A673 (cell line): ENCODE results near the gene IPO5. TPM values are rescaled to one million over a fixed set of nuclear protein-coding genes. Genes with fewer than 3 reads are reported as not detected.

Experiments
- BruUV-seq: library from RNA; stranded (reverse); fragments of 400-500 nt; replicated peaks from 2 replicates; lab custom pipeline; 2021; lab: Mats Ljungman, UMichigan
- CTCF ChIA-PET: fragments of 300-600 bp; sonication (Branson Sonifier 250); formaldehyde crosslinking; loops from one replicate; lab custom pipeline; 2022; ENCODE audit warnings: antibody characterized with exemption; lab: Charles Lee
- POLR2A ChIA-PET: fragments of 300-600 bp; sonication (Branson Sonifier 250); formaldehyde crosslinking; loops from one replicate; lab custom pipeline; 2022; ENCODE audit warnings: antibody characterized with exemption; ENCODE audit not compliant: low non-redundant PET; lab: Charles Lee
- DNase-seq: peaks from one replicate; pipeline ENCODE4 v3.0.0-alpha.2; 2015; ENCODE audit warnings: low spot score
- H3K27ac ChIP-seq: fragments of 200-600 bp; sonication (generic); 2 replicates; pipeline ENCODE4 v1.5.1; 2016; ENCODE audit warnings: mixed run types, low read depth, mild to moderate bottlenecking, mixed read lengths, antibody characterized with exemption, low read length; ENCODE audit not compliant: poor library complexity, severe bottlenecking
- H3K27me3 ChIP-seq: fragments of 200-600 bp; sonication (generic); replicated peaks from 2 replicates; pipeline ENCODE4 v1.6.1; 2017; ENCODE audit warnings: mixed run types, low read depth, mild to moderate bottlenecking, mixed read lengths, antibody characterized with exemption, low read length; ENCODE audit not compliant: insufficient read depth, poor library complexity
- H3K36me3 ChIP-seq: fragments of 200-600 bp; sonication (generic); 2 replicates; pipeline ENCODE4 v1.6.1; 2016; ENCODE audit warnings: mixed run types, mild to moderate bottlenecking, mixed read lengths, antibody characterized with exemption, low read length; ENCODE audit not compliant: insufficient read depth, poor library complexity, severe bottlenecking
- H3K4me1 ChIP-seq: fragments of 200-600 bp; sonication (generic); 2 replicates; pipeline ENCODE4 v1.6.1; 2017; ENCODE audit warnings: mixed run types, mild to moderate bottlenecking, mixed read lengths, antibody characterized with exemption, low read length; ENCODE audit not compliant: insufficient read depth, poor library complexity, severe bottlenecking
- H3K4me3 ChIP-seq: fragments of 200-600 bp; sonication (generic); 2 replicates; pipeline ENCODE4 v1.5.1; 2016; ENCODE audit warnings: low read depth, mixed run types, mild to moderate bottlenecking, mixed read lengths, low read length; ENCODE audit not compliant: poor library complexity, severe bottlenecking
- H3K9me3 ChIP-seq: fragments of 200-600 bp; sonication (generic); 2 replicates; pipeline ENCODE4 v1.6.1; 2016; ENCODE audit warnings: mixed run types, low read depth, mild to moderate bottlenecking, mixed read lengths, antibody characterized with exemption, low read length; ENCODE audit not compliant: poor library complexity, severe bottlenecking
- EZH2 ChIP-seq: fragments of 200-600 bp; sonication (generic); IDR thresholded peaks from 2 replicates; pipeline ENCODE4 v1.6.1; 2017; ENCODE audit warnings: borderline replicate concordance, low read depth, mild to moderate bottlenecking, mixed read lengths, antibody characterized with exemption, low read length; ENCODE audit not compliant: poor library complexity, severe bottlenecking
- intact Hi-C: fragments of 100-400 bp; cut with micrococcal nuclease; formaldehyde crosslinking; loops from one replicate; pipeline ENCODE4 v1.10.0; 2022; ENCODE audit not compliant: unreplicated experiment
- total RNA-seq: library from RNA; stranded (reverse); gene quantifications from 2 replicates; pipeline ENCODE4 v1.2.3, GENCODE V29; 2021
- TF ChIP-seq, protein P1 (sequence below): fragments of 300-800, 200-600 bp; sonication (generic); conservative IDR thresholded peaks from 2 replicates; pipeline ENCODE4 v1.5.1; 2017; ENCODE audit warnings: low read depth, mild to moderate bottlenecking, antibody characterized with exemption, low read length, moderate library complexity, mixed read lengths

IPO5 gene
- total RNA-seq, 1 experiment from 2014 or later: 573 TPM

DNA sequence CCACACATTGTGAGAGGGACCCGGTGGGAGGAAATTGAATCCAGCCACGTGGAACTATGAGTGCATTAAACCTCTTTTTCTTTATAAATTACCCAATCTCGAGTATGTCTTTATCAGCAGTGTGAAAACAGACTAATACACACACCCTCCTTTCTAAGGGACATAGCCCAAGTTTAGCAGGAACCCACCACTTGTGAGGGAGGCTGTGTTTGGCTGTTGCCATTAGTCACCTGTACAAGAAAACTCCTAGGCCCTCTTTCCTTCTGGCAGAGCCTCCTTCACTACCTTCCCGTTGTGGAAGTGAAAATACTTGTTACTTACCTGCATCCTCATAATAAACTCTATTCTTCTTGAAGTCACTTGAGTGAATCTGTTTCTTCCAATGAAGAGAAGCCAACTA lies 113.2 kb downstream of the IPO5 start:
- CTCF ChIA-PET: no interaction called here
- no TSS peak for BruUV-seq

DNA sequence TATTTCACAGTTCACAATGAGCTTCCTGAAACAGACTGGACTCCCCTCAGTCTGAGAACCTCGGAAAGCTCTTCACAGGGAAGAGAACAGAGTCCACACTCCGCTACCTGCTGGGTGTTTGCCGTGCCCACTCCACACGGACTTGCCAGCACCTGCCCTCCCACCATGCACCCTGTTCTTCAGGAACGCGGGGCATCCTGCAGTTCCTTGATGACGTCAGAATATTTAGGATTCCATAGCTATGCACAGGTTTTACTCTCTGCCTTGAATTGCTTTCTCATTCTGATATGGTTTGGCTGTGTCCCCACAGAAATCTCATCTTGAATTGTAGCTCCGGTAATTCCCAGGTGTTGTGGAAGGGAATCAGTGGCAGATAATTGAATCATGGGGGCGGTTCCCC lies 115.0 kb downstream of the IPO5 start:
- no TSS peak for BruUV-seq
- POLR2A ChIA-PET: no interaction called here

More for the DNA sequence above, 113.2 kb downstream of the IPO5 start:
- Histone ChIP-seq H3K27ac (no peak overlapping the region), H3K4me3 (no peak overlapping the region), H3K4me1 (no peaks in the 10 kb centered on the region), H3K27me3 (no peaks in the 10 kb centered on the region), H3K36me3 (no peaks in the 10 kb centered on the region), H3K9me3 (no peaks in the 10 kb centered on the region)
- intact Hi-C loops: no loop called here
- DNase-seq: no peak
- POLR2A ChIA-PET: no interaction called here
- TF ChIP-seq EZH2: no peak
- TF ChIP-seq, protein P1, sequence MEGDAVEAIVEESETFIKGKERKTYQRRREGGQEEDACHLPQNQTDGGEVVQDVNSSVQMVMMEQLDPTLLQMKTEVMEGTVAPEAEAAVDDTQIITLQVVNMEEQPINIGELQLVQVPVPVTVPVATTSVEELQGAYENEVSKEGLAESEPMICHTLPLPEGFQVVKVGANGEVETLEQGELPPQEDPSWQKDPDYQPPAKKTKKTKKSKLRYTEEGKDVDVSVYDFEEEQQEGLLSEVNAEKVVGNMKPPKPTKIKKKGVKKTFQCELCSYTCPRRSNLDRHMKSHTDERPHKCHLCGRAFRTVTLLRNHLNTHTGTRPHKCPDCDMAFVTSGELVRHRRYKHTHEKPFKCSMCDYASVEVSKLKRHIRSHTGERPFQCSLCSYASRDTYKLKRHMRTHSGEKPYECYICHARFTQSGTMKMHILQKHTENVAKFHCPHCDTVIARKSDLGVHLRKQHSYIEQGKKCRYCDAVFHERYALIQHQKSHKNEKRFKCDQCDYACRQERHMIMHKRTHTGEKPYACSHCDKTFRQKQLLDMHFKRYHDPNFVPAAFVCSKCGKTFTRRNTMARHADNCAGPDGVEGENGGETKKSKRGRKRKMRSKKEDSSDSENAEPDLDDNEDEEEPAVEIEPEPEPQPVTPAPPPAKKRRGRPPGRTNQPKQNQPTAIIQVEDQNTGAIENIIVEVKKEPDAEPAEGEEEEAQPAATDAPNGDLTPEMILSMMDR: no peak

DNA sequence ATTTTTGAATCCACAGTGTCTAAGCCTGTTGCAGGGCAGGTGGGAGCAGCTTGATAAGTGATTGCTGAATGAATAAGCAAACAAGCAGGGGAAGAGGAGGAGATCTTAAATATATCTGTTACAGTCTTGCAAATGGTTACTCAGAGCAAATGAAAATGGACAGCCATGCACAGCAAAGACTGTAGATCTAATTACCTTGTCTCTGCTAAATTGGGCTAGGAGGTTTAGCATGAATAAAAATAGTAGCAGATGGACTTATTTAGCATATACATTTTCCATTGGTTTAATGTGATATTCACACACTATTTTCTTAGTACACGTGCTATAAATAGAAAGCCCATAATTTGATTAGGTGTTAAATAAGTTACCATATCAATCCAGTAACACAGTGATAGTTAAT lies 116.5 kb downstream of the IPO5 start:
- Histone ChIP-seq H3K36me3 (no peaks in the 10 kb centered on the region), H3K9me3 (no peaks in the 10 kb centered on the region), H3K4me1 (no peaks in the 10 kb centered on the region), H3K27me3 (no peaks in the 10 kb centered on the region), H3K27ac (no peak overlapping the region), H3K4me3 (no peak overlapping the region)
- ChIA-PET POLR2A (no interaction called here), CTCF (no interaction called here)
- no peak for DNase-seq
- BruUV-seq: no TSS peak
- intact Hi-C loops: no loop called here
- TF ChIP-seq, protein P1: no peak

More for the DNA sequence above, 115.0 kb downstream of the IPO5 start:
- TF ChIP-seq, protein P1: no peak
- no peak for TF ChIP-seq EZH2
- no peak overlapping the region for H3K4me3 ChIP-seq
- H3K36me3 ChIP-seq: no peaks in the 10 kb centered on the region
- no peaks in the 10 kb centered on the region for H3K4me1 ChIP-seq
- DNase-seq: no peak
- no peaks in the 10 kb centered on the region for H3K9me3 ChIP-seq
- no peak overlapping the region for H3K27ac ChIP-seq
- CTCF ChIA-PET: no interaction called here
- H3K27me3 ChIP-seq: no peaks in the 10 kb centered on the region
- intact Hi-C loops: no loop called here
